OCI-LY7 (cell line): Measurements from ENCODE around the gene ZNF723.

Experiments
- EZH2phosphoT487 ChIP-seq: fragments of 200-600 bp; sonication (generic); IDR thresholded peaks from 2 replicates; pipeline ENCODE4 v1.6.1; 2018; ENCODE audit warnings: low read depth, borderline replicate concordance, mild to moderate bottlenecking, mixed run types, antibody characterized with exemption, low read length, moderate library complexity, mixed read lengths
- TF ChIP-seq, protein P1 (sequence below): fragments of 200-600 bp; sonication (generic); conservative IDR thresholded peaks from 2 replicates; pipeline ENCODE4 v1.5.1; 2014; ENCODE audit warnings: mild to moderate bottlenecking, antibody characterized with exemption, low read length, moderate library complexity, mixed read lengths

DNA sequence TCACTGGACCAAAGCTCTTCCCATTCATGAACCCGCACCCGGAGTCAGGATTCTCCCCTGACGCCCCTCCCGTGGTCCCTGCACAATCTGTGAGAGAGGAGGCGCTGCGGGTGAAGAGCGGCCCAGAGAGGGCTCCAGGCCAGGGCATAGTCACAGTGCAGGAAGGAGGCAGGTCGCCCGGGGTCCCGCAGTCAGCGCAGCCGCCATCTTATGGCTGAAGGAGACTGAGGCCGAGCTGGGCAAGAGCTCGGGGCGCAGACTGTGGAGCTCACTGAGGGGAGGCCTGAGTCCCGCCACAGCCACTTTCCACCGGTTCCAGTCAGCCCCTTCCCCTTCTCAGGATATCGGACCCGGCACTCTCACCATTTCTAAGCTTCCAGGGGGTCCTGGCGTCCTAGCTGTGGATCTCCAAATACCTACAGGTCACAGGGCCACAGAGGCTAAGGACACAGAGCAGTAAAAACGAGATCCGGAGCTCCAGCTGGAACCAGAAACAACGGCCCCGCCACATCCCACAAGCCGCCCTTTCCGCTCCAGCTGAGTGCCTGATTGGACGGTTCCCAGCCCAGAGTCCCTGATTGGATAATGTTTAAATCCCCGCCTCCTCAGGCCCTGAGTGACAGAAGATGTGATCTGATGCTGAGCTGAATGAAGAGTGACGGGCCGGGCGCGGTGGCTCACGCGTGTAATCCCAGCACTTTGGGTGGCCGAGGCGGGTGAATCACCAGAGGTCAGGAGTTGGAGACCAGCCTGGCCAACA is 48.3 kb upstream of the ZNF723 start, which contains the start of gene ZNF99:
- TF ChIP-seq, protein P1, sequence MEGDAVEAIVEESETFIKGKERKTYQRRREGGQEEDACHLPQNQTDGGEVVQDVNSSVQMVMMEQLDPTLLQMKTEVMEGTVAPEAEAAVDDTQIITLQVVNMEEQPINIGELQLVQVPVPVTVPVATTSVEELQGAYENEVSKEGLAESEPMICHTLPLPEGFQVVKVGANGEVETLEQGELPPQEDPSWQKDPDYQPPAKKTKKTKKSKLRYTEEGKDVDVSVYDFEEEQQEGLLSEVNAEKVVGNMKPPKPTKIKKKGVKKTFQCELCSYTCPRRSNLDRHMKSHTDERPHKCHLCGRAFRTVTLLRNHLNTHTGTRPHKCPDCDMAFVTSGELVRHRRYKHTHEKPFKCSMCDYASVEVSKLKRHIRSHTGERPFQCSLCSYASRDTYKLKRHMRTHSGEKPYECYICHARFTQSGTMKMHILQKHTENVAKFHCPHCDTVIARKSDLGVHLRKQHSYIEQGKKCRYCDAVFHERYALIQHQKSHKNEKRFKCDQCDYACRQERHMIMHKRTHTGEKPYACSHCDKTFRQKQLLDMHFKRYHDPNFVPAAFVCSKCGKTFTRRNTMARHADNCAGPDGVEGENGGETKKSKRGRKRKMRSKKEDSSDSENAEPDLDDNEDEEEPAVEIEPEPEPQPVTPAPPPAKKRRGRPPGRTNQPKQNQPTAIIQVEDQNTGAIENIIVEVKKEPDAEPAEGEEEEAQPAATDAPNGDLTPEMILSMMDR, result no peak
- TF ChIP-seq EZH2phosphoT487, result no peak
